Trophoblast cell (in vitro differentiated cells and primary cell): ENCODE results near the gene USP50.
A peak's percentile ranks its signal among the peaks of the same experiment; 100 is the strongest.

Experiments
- DNase-seq, 2 donors: peaks; one replicate each; pipeline ENCODE4 v3.0.0-alpha.2; 2016
- H2AFZ ChIP-seq: 2 replicates; pipeline ENCODE4 v1.6.1; 2013; ENCODE audit warnings: low read length, moderate library complexity, mild to moderate bottlenecking; ENCODE audit not compliant: insufficient read depth, poor library complexity
- H2AK5ac ChIP-seq: 2 replicates; pipeline ENCODE4 v1.6.1; 2013; ENCODE audit warnings: mild to moderate bottlenecking, low read length
- H2BK120ac ChIP-seq: 2 replicates; pipeline ENCODE4 v1.6.1; 2013; ENCODE audit warnings: low read length, mild to moderate bottlenecking, moderate library complexity; ENCODE audit not compliant: insufficient read depth, poor library complexity
- H2BK12ac ChIP-seq: 2 replicates; pipeline ENCODE4 v1.6.1; 2013; ENCODE audit warnings: mild to moderate bottlenecking, low read length, moderate library complexity
- H2BK5ac ChIP-seq: 2 replicates; pipeline ENCODE4 v1.6.1; 2013; ENCODE audit warnings: low read length, low read depth, moderate library complexity, mild to moderate bottlenecking; ENCODE audit not compliant: poor library complexity
- H3K14ac ChIP-seq: 2 replicates; pipeline ENCODE4 v1.6.1; 2013; ENCODE audit warnings: mild to moderate bottlenecking, low read length
- H3K18ac ChIP-seq: 2 replicates; pipeline ENCODE4 v1.6.1; 2013; ENCODE audit warnings: mild to moderate bottlenecking, low read length
- H3K23ac ChIP-seq: 2 replicates; pipeline ENCODE4 v1.6.1; 2013; ENCODE audit warnings: low read length
- H3K27ac ChIP-seq: 2 replicates; pipeline ENCODE4 v1.5.1; 2013; ENCODE audit warnings: low read depth, mild to moderate bottlenecking, inconsistent platforms, low read length, moderate library complexity
- H3K27me3 ChIP-seq: 2 replicates; pipeline ENCODE4 v1.6.1; 2013; ENCODE audit warnings: inconsistent platforms, mild to moderate bottlenecking, low read length, moderate library complexity; ENCODE audit not compliant: insufficient read depth
- H3K36me3 ChIP-seq, 2 experiments: 1 replicate in 1 of 2; 2 replicates in 1 of 2; pipeline ENCODE4 v1.6.1; 2013; ENCODE audit warnings: low read length in 2 of 2, mild to moderate bottlenecking in 2 of 2, moderate library complexity in 1 of 2; ENCODE audit not compliant: insufficient read depth in 2 of 2, control insufficient read depth in 1 of 2
- H3K4ac ChIP-seq: 2 replicates; pipeline ENCODE4 v1.6.1; 2013; ENCODE audit warnings: low read depth, mild to moderate bottlenecking, low read length, moderate library complexity
- H3K4me1 ChIP-seq, 2 experiments: 1 replicate in 1 of 2; 2 replicates in 1 of 2; pipeline ENCODE4 v1.6.1; 2013; ENCODE audit warnings: low read length in 2 of 2, mild to moderate bottlenecking in 2 of 2, moderate library complexity in 1 of 2; ENCODE audit not compliant: insufficient read depth in 2 of 2, control insufficient read depth in 1 of 2
- H3K4me2 ChIP-seq: 2 replicates; pipeline ENCODE4 v1.6.1; 2013; ENCODE audit warnings: inconsistent platforms, mild to moderate bottlenecking, low read length, moderate library complexity
- H3K4me3 ChIP-seq: 2 replicates; pipeline ENCODE4 v1.5.1; 2013; ENCODE audit warnings: mild to moderate bottlenecking, low read depth, low read length, inconsistent platforms
- H3K79me1 ChIP-seq: one replicate; pipeline ENCODE4 v1.6.1; 2013; ENCODE audit warnings: low read length
- H3K79me2 ChIP-seq: 2 replicates; pipeline ENCODE4 v1.6.1; 2013; ENCODE audit warnings: low read length, mild to moderate bottlenecking; ENCODE audit not compliant: control insufficient read depth, insufficient read depth, poor library complexity
- H3K9ac ChIP-seq: 2 replicates; pipeline ENCODE4 v1.6.1; 2013; ENCODE audit warnings: mild to moderate bottlenecking, low read length
- H3K9me3 ChIP-seq: 2 replicates; pipeline ENCODE4 v1.6.1; 2013; ENCODE audit warnings: low read depth, mild to moderate bottlenecking, control low read depth, inconsistent platforms, low read length; ENCODE audit not compliant: insufficient read depth
- H4K12ac ChIP-seq: 2 replicates; pipeline ENCODE4 v1.6.1; 2013; ENCODE audit warnings: low read depth, mild to moderate bottlenecking, low read length, moderate library complexity
- H4K8ac ChIP-seq: 2 replicates; pipeline ENCODE4 v1.6.1; 2013; ENCODE audit warnings: low read depth, mild to moderate bottlenecking, low read length, moderate library complexity
- H4K91ac ChIP-seq: one replicate; pipeline ENCODE4 v1.6.1; 2013; ENCODE audit warnings: low read depth, mild to moderate bottlenecking, low read length, moderate library complexity
- WGBS: extraction: QIAGEN DNeasy Blood & Tissue Kit; methylation state at CpG from one replicate; pipeline ENCODE4 v1.1.7; 2013; ENCODE audit warnings: missing lambda C conversion rate; ENCODE audit not compliant: insufficient read length, insufficient coverage; ENCODE audit errors: extremely low coverage; 5-methylcytosine and 5-hydroxymethylcytosine counted together

USP50 gene

DNA sequence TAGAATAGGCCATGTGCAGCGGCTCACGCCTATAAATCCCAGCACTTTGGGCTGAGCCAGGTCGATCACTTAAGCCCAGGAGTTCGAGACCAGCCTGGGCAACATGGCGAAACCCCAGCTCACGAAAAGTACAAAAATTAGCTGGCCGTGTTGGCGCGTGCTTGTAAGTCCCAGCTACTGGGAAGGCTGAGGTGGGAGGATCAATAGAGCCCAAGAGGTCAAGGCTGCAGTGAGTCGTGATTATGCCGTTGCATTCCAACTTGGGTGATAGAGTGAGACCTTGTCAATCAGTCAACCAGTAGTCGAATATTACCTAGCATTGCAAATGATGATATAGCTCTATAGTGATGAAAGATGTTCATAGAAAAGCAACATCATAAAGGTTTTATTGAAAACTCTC, 70.3 kb downstream of the USP50 start:
- H3K23ac ChIP-seq = no peak overlapping the region
- no peaks in the 10 kb centered on the region for H3K27me3 ChIP-seq
- no peak overlapping the region for H3K27ac ChIP-seq
- H3K79me1 ChIP-seq = no peaks in the 10 kb centered on the region
- H3K9ac ChIP-seq = no peak overlapping the region
- DNase-seq = no peak
- H2BK120ac ChIP-seq = no peak overlapping the region
- no peak overlapping the region for H2AK5ac ChIP-seq
- no peaks in the 10 kb centered on the region for H3K9me3 ChIP-seq
- no peak overlapping the region for H2BK12ac ChIP-seq
- no peaks in the 10 kb centered on the region for H3K4me1 ChIP-seq
- H4K12ac ChIP-seq = no peak overlapping the region
- no CpG with 5 or more reads among the region's 12 CpGs for WGBS
- H4K91ac ChIP-seq = no peak overlapping the region
- H4K8ac ChIP-seq = no peak overlapping the region
- H3K18ac ChIP-seq = no peak overlapping the region
- no peak overlapping the region for H3K4ac ChIP-seq
- no peak overlapping the region for H3K14ac ChIP-seq
- no peak overlapping the region for H2BK5ac ChIP-seq
- no peak overlapping the region for H3K4me3 ChIP-seq
- no peak overlapping the region for H2AFZ ChIP-seq
- no peaks in the 10 kb centered on the region for H3K79me2 ChIP-seq
- H3K36me3 ChIP-seq = peaks cover 22 to 25% of the 10 kb centered on the region in 2 experiments
- no peak overlapping the region for H3K4me2 ChIP-seq

GRCh38 chr15:50471072-50471471, 75.4 kb downstream of the USP50 start:
- H2AK5ac ChIP-seq = no peak overlapping the region
- H3K4me3 ChIP-seq = no peak overlapping the region
- no peak overlapping the region for H3K4ac ChIP-seq
- no peak overlapping the region for H2BK5ac ChIP-seq
- peaks cover 10 to 19% of the 10 kb centered on the region in 2 experiments for H3K36me3 ChIP-seq
- no peak overlapping the region for H3K9ac ChIP-seq
- no peak overlapping the region for H4K8ac ChIP-seq
- no peak overlapping the region for H3K4me2 ChIP-seq
- H3K79me1 ChIP-seq = no peaks in the 10 kb centered on the region
- H4K12ac ChIP-seq = no peak overlapping the region
- H2AFZ ChIP-seq = no peak overlapping the region
- DNase-seq = no peak
- no peaks in the 10 kb centered on the region for H3K9me3 ChIP-seq
- no peaks in the 10 kb centered on the region for H3K4me1 ChIP-seq
- H3K27ac ChIP-seq = no peak overlapping the region
- H2BK12ac ChIP-seq = no peak overlapping the region
- no CpG with 5 or more reads among the region's 2 CpGs for WGBS
- no peaks in the 10 kb centered on the region for H3K79me2 ChIP-seq
- no peak overlapping the region for H4K91ac ChIP-seq
- no peaks in the 10 kb centered on the region for H3K27me3 ChIP-seq
- no peak overlapping the region for H2BK120ac ChIP-seq
- H3K14ac ChIP-seq = no peak overlapping the region
- no peak overlapping the region for H3K18ac ChIP-seq
- H3K23ac ChIP-seq = no peak overlapping the region

DNA sequence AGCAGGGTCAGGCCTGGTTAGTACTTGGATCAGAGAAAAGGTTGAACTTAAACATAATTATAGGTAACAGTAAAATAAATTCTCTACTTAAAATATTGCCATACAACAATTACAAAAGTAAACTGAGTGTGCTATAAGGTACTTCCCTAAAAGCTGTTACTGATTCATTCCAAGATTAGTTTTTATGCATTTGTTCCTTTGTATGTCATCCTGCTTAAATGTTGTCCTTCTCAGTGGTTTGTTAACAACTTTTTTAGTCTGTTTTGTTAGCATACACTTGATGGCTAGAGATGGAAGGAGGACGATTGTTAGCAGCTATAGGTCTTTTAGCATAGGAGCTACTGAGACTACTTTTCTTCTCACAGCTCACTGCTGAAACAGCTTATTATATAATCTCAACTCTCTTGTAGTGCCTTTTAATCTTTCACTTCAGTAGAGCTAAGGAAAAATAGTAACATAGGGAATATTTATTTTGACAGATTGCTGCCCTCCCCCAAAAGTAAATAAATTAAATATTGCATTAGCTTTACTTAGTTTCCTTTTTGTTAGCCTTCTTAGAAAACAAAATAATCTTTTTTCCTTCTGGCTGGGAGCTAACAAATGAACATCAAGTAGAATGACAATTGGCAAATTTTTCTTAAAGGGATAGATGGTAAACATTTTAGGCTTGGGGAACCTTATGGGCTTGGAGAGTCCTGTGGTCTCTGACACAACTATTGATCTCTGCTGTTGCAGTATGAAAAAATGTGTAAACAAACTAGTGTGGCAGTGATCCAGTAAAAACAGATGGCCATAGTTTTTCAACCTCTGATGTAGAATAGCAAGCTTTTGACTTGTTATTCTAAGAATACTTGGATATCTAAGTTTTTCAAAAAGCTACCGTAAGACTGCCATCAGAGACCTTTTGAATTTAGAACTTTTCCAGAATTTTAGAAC, 82.8 kb downstream of the USP50 start:
- no CpG with 5 or more reads among the region's 2 CpGs for WGBS
- Histone ChIP-seq H3K27ac (no peak overlapping the region), H3K9ac (no peak overlapping the region), H3K4me1 (no peaks in the 10 kb centered on the region), H2BK12ac (no peak overlapping the region), H4K91ac (no peak overlapping the region), H3K79me2 (no peaks in the 10 kb centered on the region), H2BK5ac (no peak overlapping the region), H4K12ac (no peak overlapping the region), H4K8ac (no peak overlapping the region), H3K4ac (no peak overlapping the region), H3K27me3 (no peaks in the 10 kb centered on the region), H3K4me2 (no peak overlapping the region), H3K23ac (no peak overlapping the region), H3K36me3 (peaks cover 8 to 15% of the 10 kb centered on the region in 2 experiments), H3K18ac (no peak overlapping the region), H2BK120ac (no peak overlapping the region), H3K79me1 (no peaks in the 10 kb centered on the region), H2AK5ac (no peak overlapping the region), H2AFZ (no peak overlapping the region), H3K9me3 (no peaks in the 10 kb centered on the region), H3K14ac (no peak overlapping the region), H3K4me3 (no peak overlapping the region)
- no peak for DNase-seq

GRCh38 chr15:50458348-50459112, 87.9 kb downstream of the USP50 start:
- Histone ChIP-seq H4K12ac (no peak overlapping the region), H2BK5ac (no peak overlapping the region), H3K14ac (no peak overlapping the region), H3K23ac (no peak overlapping the region), H3K4ac (no peak overlapping the region), H3K27ac (no peak overlapping the region), H3K4me1 (no peaks in the 10 kb centered on the region), H4K91ac (no peak overlapping the region), H2BK12ac (no peak overlapping the region), H2AFZ (no peak overlapping the region), H3K9me3 (no peaks in the 10 kb centered on the region), H3K27me3 (no peaks in the 10 kb centered on the region), H4K8ac (no peak overlapping the region), H3K9ac (no peak overlapping the region), H2BK120ac (no peak overlapping the region), H3K4me2 (no peak overlapping the region), H3K18ac (no peak overlapping the region), H3K36me3 (peaks cover 15 to 26% of the 10 kb centered on the region in 2 experiments), H3K79me2 (no peaks in the 10 kb centered on the region), H3K79me1 (no peaks in the 10 kb centered on the region), H2AK5ac (no peak overlapping the region), H3K4me3 (no peak overlapping the region)
- WGBS = no CpG with 5 or more reads among the region's 7 CpGs
- DNase-seq = peak in 1 of 2 donors; percentile 16
